DND-41 (cell line): ENCODE data around the gene GPR132.

ENCODE experiments used
- ATAC-seq: fragments of 200-7000 bp; cut with Tn5 transposase; 3 replicates; pipeline ENCODE4 v1.9.1; 2021; ENCODE audit warnings: low read depth; ENCODE audit not compliant: insufficient read depth
- DNase-seq: peaks from one replicate; pipeline ENCODE4 v3.0.0-alpha.2; 2020
- H2AFZ ChIP-seq: 2 replicates; pipeline ENCODE4 v1.6.0; 2012; ENCODE audit warnings: low read depth, low read length
- H3K27ac ChIP-seq: 2 replicates; pipeline ENCODE4 v1.5.1; 2012; ENCODE audit warnings: low read length, inconsistent platforms
- H3K27me3 ChIP-seq: fragments of 200-600 bp; sonication (generic); 2 replicates; pipeline ENCODE4 v1.6.0; 2012; ENCODE audit warnings: low read length, mild to moderate bottlenecking, inconsistent platforms; ENCODE audit not compliant: insufficient read depth, poor library complexity
- H3K36me3 ChIP-seq: 2 replicates; pipeline ENCODE4 v1.5.1; 2012; ENCODE audit warnings: low read length, inconsistent platforms; ENCODE audit not compliant: insufficient read depth
- H3K4me1 ChIP-seq: 2 replicates; pipeline ENCODE4 v1.5.1; 2012; ENCODE audit warnings: mild to moderate bottlenecking, low read length; ENCODE audit not compliant: insufficient read depth
- H3K4me2 ChIP-seq: 2 replicates; pipeline ENCODE4 v1.6.0; 2012; ENCODE audit warnings: mild to moderate bottlenecking, moderate library complexity, low read length, inconsistent platforms; ENCODE audit not compliant: insufficient read depth
- H3K4me3 ChIP-seq, 2 experiments: fragments of 200-600 bp in 1 of 2; shearing (Covaris generic) in 1 of 2; 2 replicates each; pipeline ENCODE4 v1.5.1; 2012 to 2016; ENCODE audit warnings: inconsistent platforms in 2 of 2, low read length in 2 of 2, mild to moderate bottlenecking in 2 of 2, low read depth in 1 of 2, moderate library complexity in 1 of 2
- H3K79me2 ChIP-seq: 2 replicates; pipeline ENCODE4 v1.6.0; 2012; ENCODE audit warnings: low read length, inconsistent platforms; ENCODE audit not compliant: insufficient read depth
- H3K9ac ChIP-seq: 2 replicates; pipeline ENCODE4 v1.6.0; 2012; ENCODE audit warnings: low read depth, mild to moderate bottlenecking, inconsistent platforms, low read length, moderate library complexity
- H3K9me3 ChIP-seq: 2 replicates; pipeline ENCODE4 v1.5.1; 2012; ENCODE audit warnings: low read length, moderate library complexity, mild to moderate bottlenecking, inconsistent platforms; ENCODE audit not compliant: insufficient read depth, severe bottlenecking
- H4K20me1 ChIP-seq: 2 replicates; pipeline ENCODE4 v1.6.0; 2012; ENCODE audit warnings: low read length; ENCODE audit not compliant: insufficient read depth
- CTCF ChIP-seq: IDR thresholded peaks from 2 replicates; pipeline ENCODE4 v1.5.1; 2012; ENCODE audit warnings: borderline replicate concordance, low read length, moderate library complexity, mild to moderate bottlenecking; ENCODE audit not compliant: poor library complexity, severe bottlenecking; ENCODE audit errors: extremely low read depth
- EZH2 ChIP-seq: IDR thresholded peaks from 3 replicates; pipeline ENCODE4 v1.6.1; 2012; ENCODE audit warnings: borderline replicate concordance, low read depth, mild to moderate bottlenecking, moderate library complexity, low read length, inconsistent platforms; ENCODE audit not compliant: severe bottlenecking

GPR132 gene

GRCh38 chr14:105051182-105052109 lies 13.8 kb downstream of the GPR132 start:
- Histone ChIP-seq H4K20me1 (no peaks in the 10 kb centered on the region; the same call in 1 of the 2 replicates), H3K79me2 (no peaks in the 10 kb centered on the region)

GRCh38 chr14:105050551-105050897 lies 14.7 kb downstream of the GPR132 start:
- no peak overlapping the region for H2AFZ ChIP-seq
- H3K9ac ChIP-seq, result no peak overlapping the region
- no peak for DNase-seq

More at GRCh38 chr14:105051182-105052109, 13.8 kb downstream of the GPR132 start:
- Histone ChIP-seq H3K9ac (no peak overlapping the region), H3K27ac (no peak overlapping the region), H3K27me3 (no peaks in the 10 kb centered on the region), H3K4me2 (no peak overlapping the region), H3K4me3 (no peak overlapping the region), H3K36me3 (no peaks in the 10 kb centered on the region), H3K9me3 (no peaks in the 10 kb centered on the region), H2AFZ (no peak overlapping the region), H3K4me1 (no peaks in the 10 kb centered on the region)
- no peak for TF ChIP-seq EZH2
- TF ChIP-seq CTCF, result no peak
- DNase-seq (no peak), ATAC-seq (no peak)

GRCh38 chr14:105049753-105050550 lies 15.3 kb downstream of the GPR132 start:
- Histone ChIP-seq H3K9ac (no peak overlapping the region), H3K36me3 (no peaks in the 10 kb centered on the region), H3K27me3 (peaks cover 1% of the 10 kb centered on the region), H3K4me3 (no peak overlapping the region), H3K4me2 (no peak overlapping the region), H3K79me2 (no peaks in the 10 kb centered on the region), H3K27ac (no peak overlapping the region), H3K4me1 (peaks cover 9% of the 10 kb centered on the region), H3K9me3 (no peaks in the 10 kb centered on the region), H4K20me1 (no peaks in the 10 kb centered on the region; the same call in 1 of the 2 replicates), H2AFZ (no peak overlapping the region)
- DNase-seq, result no peak
- no peak for ATAC-seq
- TF ChIP-seq CTCF (no peak), EZH2 (no peak)

More at GRCh38 chr14:105050551-105050897, 14.7 kb downstream of the GPR132 start:
- Histone ChIP-seq H3K4me2 (no peak overlapping the region), H3K79me2 (no peaks in the 10 kb centered on the region), H3K27me3 (no peaks in the 10 kb centered on the region), H3K4me1 (peaks cover 7% of the 10 kb centered on the region), H4K20me1 (no peaks in the 10 kb centered on the region; the same call in 1 of the 2 replicates), H3K4me3 (no peak overlapping the region), H3K9me3 (no peaks in the 10 kb centered on the region), H3K27ac (no peak overlapping the region), H3K36me3 (no peaks in the 10 kb centered on the region)
- TF ChIP-seq EZH2 (no peak), CTCF (no peak)
- ATAC-seq, result no peak
